A549 (cell line): ENCODE data around the gene STX8.

Source experiments
- CHD4 ChIP-seq: fragments of 200-600 bp; sonication (generic); IDR thresholded peaks from 2 replicates; pipeline ENCODE4 v1.6.1; 2016; ENCODE audit warnings: antibody characterized with exemption, mild to moderate bottlenecking, borderline replicate concordance
- HOXB13 ChIP-seq: fragments of 250-450 bp; sonication (Bioruptor Pico); IDR thresholded peaks from 2 replicates; pipeline ENCODE4 v1.5.0; 2020; ENCODE audit warnings: low read depth, mild to moderate bottlenecking, moderate library complexity
- JUNB ChIP-seq: fragments of >200 bp; sonication (Bioruptor Twin); formaldehyde crosslinking; IDR thresholded peaks from 2 replicates; pipeline ENCODE4 v1.6.1; 2016
- NR3C1 ChIP-seq: fragments of >200 bp; sonication (Bioruptor Twin); formaldehyde crosslinking; IDR thresholded peaks from 3 replicates; pipeline ENCODE4 v1.6.1; 2017
- POLR2A ChIP-seq: IDR thresholded peaks from 2 replicates; pipeline ENCODE4 v1.6.1; 2012; ENCODE audit warnings: mild to moderate bottlenecking, low read length
- RFX5 ChIP-seq: fragments of 450-650 bp; IDR thresholded peaks from 2 replicates; pipeline ENCODE4 v1.7.1; 2014; ENCODE audit warnings: antibody characterized with exemption, mild to moderate bottlenecking, moderate library complexity
- SREBF2 ChIP-seq: fragments of 450-650 bp; IDR thresholded peaks from 2 replicates; pipeline ENCODE4 v1.6.1; 2014; ENCODE audit warnings: mild to moderate bottlenecking, moderate library complexity
- TP53 ChIP-seq: fragments of 250-450 bp; sonication (Bioruptor Pico); IDR thresholded peaks from 2 replicates; pipeline ENCODE4 v1.5.0; 2021; ENCODE audit warnings: mild to moderate bottlenecking, moderate library complexity
- TF ChIP-seq, protein P1 (sequence below): fragments of >200 bp; sonication (Bioruptor Twin); formaldehyde crosslinking; IDR thresholded peaks from 3 replicates; pipeline ENCODE4 v1.5.1; 2016
- TF ChIP-seq, protein P2 (sequence below): IDR thresholded peaks from 2 replicates; pipeline ENCODE4 v1.6.1; 2012
- TF ChIP-seq, protein P3 (sequence below): fragments of >200 bp; sonication (Bioruptor Twin); formaldehyde crosslinking; IDR thresholded peaks from 3 replicates; pipeline ENCODE4 v1.6.1; 2016
- TF ChIP-seq, protein P4 (sequence below): IDR thresholded peaks from 2 replicates; pipeline ENCODE4 v1.6.1; 2012

DNA sequence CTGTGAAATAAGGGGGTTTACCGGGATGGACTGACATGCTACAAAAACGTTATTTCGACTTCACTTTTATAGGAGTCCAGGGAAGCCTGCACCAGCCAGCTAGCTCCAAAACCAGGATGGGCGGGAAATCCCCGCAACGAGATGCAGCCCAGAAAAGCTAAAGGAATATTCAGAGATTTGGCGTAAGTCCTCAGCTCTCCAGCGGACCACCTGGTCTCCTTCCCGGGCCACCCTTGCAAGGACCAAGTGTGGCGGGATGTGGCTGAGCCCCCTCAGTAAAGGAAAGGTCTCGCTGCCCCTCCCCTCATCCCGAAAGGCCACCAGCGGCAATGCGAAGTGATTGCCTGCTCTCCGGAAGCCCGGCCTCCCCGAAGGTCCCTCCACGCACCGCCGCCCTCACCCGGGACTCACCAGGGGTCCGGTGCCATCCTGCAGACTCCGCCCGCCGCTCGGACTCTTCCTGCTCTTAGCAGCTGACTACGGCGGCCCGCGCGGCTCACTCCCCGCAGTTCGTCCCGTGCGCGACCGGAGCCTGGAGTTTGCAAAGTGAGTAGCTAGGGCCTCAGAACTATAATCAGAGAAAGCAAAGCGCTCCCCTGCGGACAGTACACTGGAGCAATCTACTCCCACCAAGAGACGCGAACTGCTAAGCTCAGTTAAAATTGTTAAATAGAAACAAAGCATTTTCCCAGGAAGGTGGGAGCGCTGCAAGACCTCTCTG lies at the start of gene STX8:
- TF ChIP-seq, protein P1, sequence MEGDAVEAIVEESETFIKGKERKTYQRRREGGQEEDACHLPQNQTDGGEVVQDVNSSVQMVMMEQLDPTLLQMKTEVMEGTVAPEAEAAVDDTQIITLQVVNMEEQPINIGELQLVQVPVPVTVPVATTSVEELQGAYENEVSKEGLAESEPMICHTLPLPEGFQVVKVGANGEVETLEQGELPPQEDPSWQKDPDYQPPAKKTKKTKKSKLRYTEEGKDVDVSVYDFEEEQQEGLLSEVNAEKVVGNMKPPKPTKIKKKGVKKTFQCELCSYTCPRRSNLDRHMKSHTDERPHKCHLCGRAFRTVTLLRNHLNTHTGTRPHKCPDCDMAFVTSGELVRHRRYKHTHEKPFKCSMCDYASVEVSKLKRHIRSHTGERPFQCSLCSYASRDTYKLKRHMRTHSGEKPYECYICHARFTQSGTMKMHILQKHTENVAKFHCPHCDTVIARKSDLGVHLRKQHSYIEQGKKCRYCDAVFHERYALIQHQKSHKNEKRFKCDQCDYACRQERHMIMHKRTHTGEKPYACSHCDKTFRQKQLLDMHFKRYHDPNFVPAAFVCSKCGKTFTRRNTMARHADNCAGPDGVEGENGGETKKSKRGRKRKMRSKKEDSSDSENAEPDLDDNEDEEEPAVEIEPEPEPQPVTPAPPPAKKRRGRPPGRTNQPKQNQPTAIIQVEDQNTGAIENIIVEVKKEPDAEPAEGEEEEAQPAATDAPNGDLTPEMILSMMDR = no peak
- TF ChIP-seq, protein P2, sequence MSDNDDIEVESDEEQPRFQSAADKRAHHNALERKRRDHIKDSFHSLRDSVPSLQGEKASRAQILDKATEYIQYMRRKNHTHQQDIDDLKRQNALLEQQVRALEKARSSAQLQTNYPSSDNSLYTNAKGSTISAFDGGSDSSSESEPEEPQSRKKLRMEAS = peak; percentile 87
- TF ChIP-seq, protein P3, sequence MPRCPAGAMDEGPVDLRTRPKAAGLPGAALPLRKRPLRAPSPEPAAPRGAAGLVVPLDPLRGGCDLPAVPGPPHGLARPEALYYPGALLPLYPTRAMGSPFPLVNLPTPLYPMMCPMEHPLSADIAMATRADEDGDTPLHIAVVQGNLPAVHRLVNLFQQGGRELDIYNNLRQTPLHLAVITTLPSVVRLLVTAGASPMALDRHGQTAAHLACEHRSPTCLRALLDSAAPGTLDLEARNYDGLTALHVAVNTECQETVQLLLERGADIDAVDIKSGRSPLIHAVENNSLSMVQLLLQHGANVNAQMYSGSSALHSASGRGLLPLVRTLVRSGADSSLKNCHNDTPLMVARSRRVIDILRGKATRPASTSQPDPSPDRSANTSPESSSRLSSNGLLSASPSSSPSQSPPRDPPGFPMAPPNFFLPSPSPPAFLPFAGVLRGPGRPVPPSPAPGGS = peak; percentile 52; the same call in 1 of the 3 replicates
- TF ChIP-seq TP53 (no peak), POLR2A (peak; percentile 83), NR3C1 (no peak), JUNB (no peak), RFX5 (0 out of 2 replicates have a peak, but pooled peaks have one; percentile 10), SREBF2 (no peak), HOXB13 (CRISPR knock-in tag) (no peak), CHD4 (no peak)
- TF ChIP-seq, protein P4, sequence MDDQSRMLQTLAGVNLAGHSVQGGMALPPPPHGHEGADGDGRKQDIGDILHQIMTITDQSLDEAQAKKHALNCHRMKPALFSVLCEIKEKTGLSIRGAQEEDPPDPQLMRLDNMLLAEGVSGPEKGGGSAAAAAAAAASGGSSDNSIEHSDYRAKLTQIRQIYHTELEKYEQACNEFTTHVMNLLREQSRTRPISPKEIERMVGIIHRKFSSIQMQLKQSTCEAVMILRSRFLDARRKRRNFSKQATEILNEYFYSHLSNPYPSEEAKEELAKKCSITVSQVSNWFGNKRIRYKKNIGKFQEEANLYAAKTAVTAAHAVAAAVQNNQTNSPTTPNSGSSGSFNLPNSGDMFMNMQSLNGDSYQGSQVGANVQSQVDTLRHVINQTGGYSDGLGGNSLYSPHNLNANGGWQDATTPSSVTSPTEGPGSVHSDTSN = peak; percentile 95
